Body of pancreas (tissue), 2 donors: ENCODE results near the gene TMEM244. TPM values are rescaled to one million over a fixed set of nuclear protein-coding genes. Genes with fewer than 3 reads are reported as not detected.

Experiments used
- small RNA-seq: library from RNA; depleted of rRNA; stranded (forward); fragments of <200 nt; gene quantifications from one replicate; pipeline ENCODE3, GENCODE V24; 2016
- total RNA-seq, 2 donors: library from RNA; depleted of rRNA; stranded (reverse); fragments of >200 nt; gene quantifications; one replicate each; pipeline ENCODE4 v1.1.0, GENCODE V29; 2016

TMEM244 gene
- total RNA-seq, 2 donors from 2014 or later: not detected

Small RNA genes within 50 kb of the gene (small RNA-seq; reads per million reads assigned to genes)
- not detected for gene AL451046.2

Other genes starting within 250 kb of the TMEM244 start
- 10 to 100 TPM; 16.2 to 30.6 TPM for gene ARHGAP18, start 151.1 kb downstream of the TMEM244 start, total RNA-seq
- gene L3MBTL3, start 157.3 kb upstream of the TMEM244 start, total RNA-seq: 10 to 100 TPM in 1 of 2 donors, 1 to 10 TPM in 1; 3.4 to 12.5 TPM